ENCODE data around the gene LUC7L3. TPM values are rescaled to one million over a fixed set of nuclear protein-coding genes. Genes with fewer than 3 reads are reported as not detected.

LUC7L3 gene
- total and polyA plus RNA-seq, 2 of the 13 experiments (the other 11 are each of a cell fraction or from before 2014, with no cell fraction given): 108 to 120 TPM

DNA sequence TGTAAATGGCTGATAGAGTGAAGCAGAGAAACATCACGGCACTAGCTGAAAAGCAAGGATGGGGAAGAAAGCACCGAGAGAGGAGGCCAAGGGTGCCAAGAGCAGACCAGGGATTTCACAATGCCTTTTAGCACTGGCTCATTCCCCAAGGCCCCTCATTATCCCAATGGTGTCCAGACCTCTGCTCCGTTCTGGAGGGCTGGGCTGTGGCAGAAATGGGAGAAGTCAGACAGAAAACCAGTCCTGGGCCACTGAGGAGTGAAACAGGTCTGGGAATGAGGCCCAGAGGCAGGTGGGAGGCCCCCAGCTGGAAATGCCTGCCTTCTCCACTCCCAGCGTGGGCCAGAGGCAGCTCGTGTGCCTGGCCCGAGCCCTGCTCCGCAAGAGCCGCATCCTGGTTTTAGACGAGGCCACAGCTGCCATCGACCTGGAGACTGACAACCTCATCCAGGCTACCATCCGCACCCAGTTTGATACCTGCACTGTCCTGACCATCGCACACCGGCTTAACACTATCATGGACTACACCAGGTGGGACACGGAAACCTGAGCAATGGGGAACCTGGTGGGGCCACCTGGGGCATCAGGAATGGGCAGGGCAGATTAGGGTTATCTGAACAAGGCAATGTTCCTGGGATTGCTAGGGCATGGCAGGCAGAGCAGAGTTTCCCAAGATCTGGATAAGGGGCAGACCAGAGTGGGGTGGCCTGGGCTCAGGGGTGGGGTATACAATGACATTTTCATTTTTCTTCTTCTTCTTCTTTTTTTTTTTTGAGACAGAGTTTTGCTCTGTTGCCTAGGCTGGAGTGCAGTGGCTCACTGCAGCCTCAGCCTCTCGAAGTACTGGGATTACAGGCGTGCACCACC, 32.0 kb upstream of the LUC7L3 start (continued):
- TF ChIP-seq, protein P1, sequence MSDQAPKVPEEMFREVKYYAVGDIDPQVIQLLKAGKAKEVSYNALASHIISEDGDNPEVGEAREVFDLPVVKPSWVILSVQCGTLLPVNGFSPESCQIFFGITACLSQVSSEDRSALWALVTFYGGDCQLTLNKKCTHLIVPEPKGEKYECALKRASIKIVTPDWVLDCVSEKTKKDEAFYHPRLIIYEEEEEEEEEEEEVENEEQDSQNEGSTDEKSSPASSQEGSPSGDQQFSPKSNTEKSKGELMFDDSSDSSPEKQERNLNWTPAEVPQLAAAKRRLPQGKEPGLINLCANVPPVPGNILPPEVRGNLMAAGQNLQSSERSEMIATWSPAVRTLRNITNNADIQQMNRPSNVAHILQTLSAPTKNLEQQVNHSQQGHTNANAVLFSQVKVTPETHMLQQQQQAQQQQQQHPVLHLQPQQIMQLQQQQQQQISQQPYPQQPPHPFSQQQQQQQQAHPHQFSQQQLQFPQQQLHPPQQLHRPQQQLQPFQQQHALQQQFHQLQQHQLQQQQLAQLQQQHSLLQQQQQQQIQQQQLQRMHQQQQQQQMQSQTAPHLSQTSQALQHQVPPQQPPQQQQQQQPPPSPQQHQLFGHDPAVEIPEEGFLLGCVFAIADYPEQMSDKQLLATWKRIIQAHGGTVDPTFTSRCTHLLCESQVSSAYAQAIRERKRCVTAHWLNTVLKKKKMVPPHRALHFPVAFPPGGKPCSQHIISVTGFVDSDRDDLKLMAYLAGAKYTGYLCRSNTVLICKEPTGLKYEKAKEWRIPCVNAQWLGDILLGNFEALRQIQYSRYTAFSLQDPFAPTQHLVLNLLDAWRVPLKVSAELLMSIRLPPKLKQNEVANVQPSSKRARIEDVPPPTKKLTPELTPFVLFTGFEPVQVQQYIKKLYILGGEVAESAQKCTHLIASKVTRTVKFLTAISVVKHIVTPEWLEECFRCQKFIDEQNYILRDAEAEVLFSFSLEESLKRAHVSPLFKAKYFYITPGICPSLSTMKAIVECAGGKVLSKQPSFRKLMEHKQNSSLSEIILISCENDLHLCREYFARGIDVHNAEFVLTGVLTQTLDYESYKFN (CRISPR knock-in tag; conservative IDR thresholded peaks at IDR 0.05): no peak; the same call in 1 of the 2 replicates
- TF ChIP-seq SCMH1 (CRISPR knock-in tag; IDR thresholded peaks at IDR 0.05; ENCODE audit: borderline replicate concordance) (no peak), CEBPG (CRISPR knock-in tag; IDR thresholded peaks at IDR 0.05) (peak; percentile 65), ELF1 (CRISPR knock-in tag; IDR thresholded peaks at IDR 0.05) (0 out of 2 replicates have a peak, but pooled peaks have one; percentile 16), CBX5 (CRISPR knock-in tag; IDR thresholded peaks at IDR 0.05; ENCODE audit: borderline replicate concordance) (peak; percentile 85), ZNF780A (CRISPR knock-in tag; IDR thresholded peaks at IDR 0.05) (no peak), ZBTB44 (CRISPR knock-in tag; IDR thresholded peaks at IDR 0.05) (no peak), MTERF4 (CRISPR knock-in tag; IDR thresholded peaks at IDR 0.05) (no peak), ZNF567 (CRISPR knock-in tag; IDR thresholded peaks at IDR 0.05; ENCODE audit: borderline replicate concordance) (no peak), ZNF142 (CRISPR knock-in tag; IDR thresholded peaks at IDR 0.05) (peak; percentile 61; the same call in 1 of the 2 replicates), ZNF343 (CRISPR knock-in tag; IDR thresholded peaks at IDR 0.05) (0 out of 2 replicates have a peak, but pooled peaks have one; percentile 56), MEF2D (CRISPR knock-in tag; IDR thresholded peaks at IDR 0.05) (no peak; the same call in 1 of the 2 replicates), ZC3H13 (CRISPR knock-in tag; IDR thresholded peaks at IDR 0.05) (peak; percentile 44; the same call in 1 of the 2 replicates), ZFP36L1 (CRISPR knock-in tag; IDR thresholded peaks at IDR 0.05) (no peak), ARHGAP35 (CRISPR knock-in tag; IDR thresholded peaks at IDR 0.05; ENCODE audit: borderline replicate concordance) (peak; percentile 42; the same call in 1 of the 2 replicates), SALL2 (CRISPR knock-in tag; IDR thresholded peaks at IDR 0.05) (peak; percentile 94)
